Mesothelial cell of epicardium (in vitro differentiated cells): ENCODE results near the gene PRDM2. TPM values are rescaled to one million over a fixed set of nuclear protein-coding genes. Genes with fewer than 3 reads are reported as not detected.

Experiments used
- DNase-seq, 2 experiments: peaks; one replicate each; pipeline ENCODE4 v3.0.0; 2021; ENCODE audit warnings: low spot score in 2 of 2; ENCODE audit not compliant: unreplicated experiment in 2 of 2
- H3K27ac Mint-ChIP-seq: 2 replicates; pipeline ENCODE4 v1.8.0; 2021; ENCODE audit warnings: mixed read lengths
- H3K27me3 Mint-ChIP-seq: 2 replicates; pipeline ENCODE4 v1.8.0; 2021; ENCODE audit warnings: low read depth, mixed read lengths
- H3K36me3 Mint-ChIP-seq: 2 replicates; pipeline ENCODE4 v1.8.0; 2021; ENCODE audit warnings: mixed read lengths
- H3K4me1 Mint-ChIP-seq: 2 replicates; pipeline ENCODE4 v1.8.0; 2021; ENCODE audit warnings: mixed read lengths
- H3K4me3 Mint-ChIP-seq: 2 replicates; pipeline ENCODE4 v1.8.0; 2021; ENCODE audit warnings: mild to moderate bottlenecking, moderate library complexity, mixed read lengths
- H3K9me3 Mint-ChIP-seq: 2 replicates; pipeline ENCODE4 v1.8.0; 2021; ENCODE audit warnings: mixed read lengths
- total RNA-seq: library from RNA; stranded (reverse); gene quantifications from 3 replicates; pipeline ENCODE4 v1.2.1, GENCODE V29; 2021
- TF ChIP-seq, protein P1 (sequence below): fragments of 200-600 bp; sonication (generic); IDR thresholded peaks from one replicate; pipeline ENCODE4 v1.5.0; 2021; ENCODE audit warnings: antibody characterized with exemption; ENCODE audit not compliant: unreplicated experiment

Gene PRDM2
- total RNA-seq, 1 donor from 2014 or later = 61.6 TPM

DNA sequence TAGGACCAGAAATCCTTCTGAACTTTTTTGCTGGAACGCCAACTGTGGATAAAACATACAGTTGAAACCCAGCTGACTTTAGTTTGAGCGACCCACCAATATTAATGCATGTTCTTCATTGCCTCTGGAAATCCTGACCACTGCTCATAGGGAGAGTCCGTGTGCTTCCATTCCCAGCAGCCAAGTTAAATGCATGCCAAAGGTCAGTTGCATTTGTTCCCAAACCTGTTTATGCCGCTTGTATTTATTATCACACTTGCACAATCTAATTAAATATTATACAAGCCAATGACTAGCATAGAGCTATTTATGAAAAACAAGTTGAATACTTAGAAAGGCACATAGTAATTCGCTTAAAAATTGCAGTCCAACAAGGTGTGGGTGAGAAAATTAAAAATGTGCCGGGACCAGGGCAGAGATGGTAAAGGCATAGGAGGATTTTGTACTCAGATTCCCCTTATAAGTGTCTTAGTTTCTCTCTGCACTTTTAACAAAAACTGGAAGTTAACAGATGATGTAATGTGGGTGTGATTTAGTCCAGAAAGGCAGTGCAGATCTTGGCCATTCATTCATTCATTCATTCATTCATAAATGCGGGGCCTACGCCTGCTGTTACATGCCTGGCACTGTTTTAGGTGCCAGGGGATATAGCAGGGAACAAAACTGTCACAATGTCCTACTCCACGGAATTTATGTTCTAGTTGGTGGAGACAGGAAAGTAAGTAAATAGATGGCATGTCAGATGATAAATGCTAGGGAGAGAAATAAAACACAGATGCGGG lies 99.7 kb downstream of the PRDM2 start:
- TF ChIP-seq, protein P1, sequence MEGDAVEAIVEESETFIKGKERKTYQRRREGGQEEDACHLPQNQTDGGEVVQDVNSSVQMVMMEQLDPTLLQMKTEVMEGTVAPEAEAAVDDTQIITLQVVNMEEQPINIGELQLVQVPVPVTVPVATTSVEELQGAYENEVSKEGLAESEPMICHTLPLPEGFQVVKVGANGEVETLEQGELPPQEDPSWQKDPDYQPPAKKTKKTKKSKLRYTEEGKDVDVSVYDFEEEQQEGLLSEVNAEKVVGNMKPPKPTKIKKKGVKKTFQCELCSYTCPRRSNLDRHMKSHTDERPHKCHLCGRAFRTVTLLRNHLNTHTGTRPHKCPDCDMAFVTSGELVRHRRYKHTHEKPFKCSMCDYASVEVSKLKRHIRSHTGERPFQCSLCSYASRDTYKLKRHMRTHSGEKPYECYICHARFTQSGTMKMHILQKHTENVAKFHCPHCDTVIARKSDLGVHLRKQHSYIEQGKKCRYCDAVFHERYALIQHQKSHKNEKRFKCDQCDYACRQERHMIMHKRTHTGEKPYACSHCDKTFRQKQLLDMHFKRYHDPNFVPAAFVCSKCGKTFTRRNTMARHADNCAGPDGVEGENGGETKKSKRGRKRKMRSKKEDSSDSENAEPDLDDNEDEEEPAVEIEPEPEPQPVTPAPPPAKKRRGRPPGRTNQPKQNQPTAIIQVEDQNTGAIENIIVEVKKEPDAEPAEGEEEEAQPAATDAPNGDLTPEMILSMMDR = no peak
- peaks cover 15% of the 10 kb centered on the region for H3K4me1 Mint-ChIP-seq
- peaks cover 7% of the 10 kb centered on the region for H3K36me3 Mint-ChIP-seq
- no peaks in the 10 kb centered on the region for H3K27me3 Mint-ChIP-seq
- H3K9me3 Mint-ChIP-seq = no peaks in the 10 kb centered on the region
- no peak overlapping the region for H3K4me3 Mint-ChIP-seq
- no peak for DNase-seq
- H3K27ac Mint-ChIP-seq = no peak overlapping the region

DNA sequence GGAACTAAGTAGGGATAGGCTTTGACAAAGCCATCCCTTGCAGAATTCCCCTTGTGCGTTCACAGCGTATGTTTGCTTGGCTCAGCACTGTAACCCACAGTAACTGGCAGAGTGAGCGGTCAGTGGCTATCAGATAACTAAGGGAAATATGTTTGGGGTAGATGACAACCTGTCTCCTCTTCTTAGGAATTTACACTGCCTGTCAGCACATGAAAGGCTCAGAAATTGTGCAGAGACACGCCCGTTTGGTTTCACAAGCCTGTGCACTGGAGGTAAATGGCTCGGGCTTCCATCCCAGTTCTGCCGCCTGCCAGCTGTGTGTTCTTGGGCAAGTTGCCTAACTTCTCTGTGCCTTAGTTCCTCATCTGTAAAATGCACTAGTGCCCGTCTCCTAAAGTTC lies 101.2 kb downstream of the PRDM2 start:
- no peak for DNase-seq

DNA sequence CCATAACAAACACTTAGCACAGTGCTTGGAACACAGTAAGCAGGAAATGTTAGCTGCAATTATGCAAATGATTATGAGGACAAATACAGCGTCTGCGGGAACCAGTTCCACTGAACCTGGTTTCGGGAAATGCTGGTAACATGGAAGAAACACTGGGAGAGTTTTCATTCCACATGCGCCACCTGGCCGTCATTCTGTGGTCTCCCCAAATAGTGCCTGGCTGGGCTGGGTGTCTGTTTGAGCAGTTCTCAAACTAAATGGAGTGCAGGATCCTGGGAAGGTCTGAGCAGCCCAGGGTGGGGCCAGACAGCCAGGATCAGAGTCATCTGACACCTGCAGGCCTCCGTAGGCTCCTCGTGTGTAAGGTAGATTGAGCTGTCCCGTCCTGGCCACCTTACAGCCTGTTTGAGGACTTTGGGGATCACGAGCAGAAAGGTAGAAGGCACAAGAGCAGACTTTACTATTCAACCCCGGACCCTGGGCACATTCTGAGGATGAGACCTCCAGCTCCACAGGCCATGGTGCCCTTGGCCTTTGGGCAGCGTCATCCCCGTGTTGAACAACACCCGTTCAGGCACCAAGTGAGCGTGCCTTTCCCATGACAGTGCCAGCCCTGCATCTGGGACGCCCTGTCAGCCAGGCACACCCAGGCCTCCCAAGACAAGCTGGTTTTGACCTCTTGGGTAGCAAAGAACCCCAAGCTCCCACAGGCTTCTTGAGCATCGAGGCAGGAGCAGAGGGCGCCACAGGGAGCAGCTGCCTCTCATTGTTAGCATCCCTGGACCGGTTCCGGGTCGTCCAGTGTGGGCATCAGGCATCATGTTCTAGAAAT lies 101.9 kb downstream of the PRDM2 start:
- Mint-ChIP-seq H3K4me1 (peaks cover 15% of the 10 kb centered on the region), H3K4me3 (no peak overlapping the region), H3K27me3 (no peaks in the 10 kb centered on the region), H3K36me3 (no peaks in the 10 kb centered on the region), H3K27ac (no peak overlapping the region), H3K9me3 (no peaks in the 10 kb centered on the region)
- DNase-seq = no peak
- TF ChIP-seq, protein P1 = no peak

More for the DNA sequence above, 101.2 kb downstream of the PRDM2 start:
- H3K9me3 Mint-ChIP-seq = no peaks in the 10 kb centered on the region
- H3K4me1 Mint-ChIP-seq = peaks cover 15% of the 10 kb centered on the region
- H3K4me3 Mint-ChIP-seq = no peak overlapping the region
- TF ChIP-seq, protein P1 = no peak
- no peaks in the 10 kb centered on the region for H3K27me3 Mint-ChIP-seq
- peaks cover under 1% of the 10 kb centered on the region for H3K36me3 Mint-ChIP-seq
- no peak overlapping the region for H3K27ac Mint-ChIP-seq

DNA sequence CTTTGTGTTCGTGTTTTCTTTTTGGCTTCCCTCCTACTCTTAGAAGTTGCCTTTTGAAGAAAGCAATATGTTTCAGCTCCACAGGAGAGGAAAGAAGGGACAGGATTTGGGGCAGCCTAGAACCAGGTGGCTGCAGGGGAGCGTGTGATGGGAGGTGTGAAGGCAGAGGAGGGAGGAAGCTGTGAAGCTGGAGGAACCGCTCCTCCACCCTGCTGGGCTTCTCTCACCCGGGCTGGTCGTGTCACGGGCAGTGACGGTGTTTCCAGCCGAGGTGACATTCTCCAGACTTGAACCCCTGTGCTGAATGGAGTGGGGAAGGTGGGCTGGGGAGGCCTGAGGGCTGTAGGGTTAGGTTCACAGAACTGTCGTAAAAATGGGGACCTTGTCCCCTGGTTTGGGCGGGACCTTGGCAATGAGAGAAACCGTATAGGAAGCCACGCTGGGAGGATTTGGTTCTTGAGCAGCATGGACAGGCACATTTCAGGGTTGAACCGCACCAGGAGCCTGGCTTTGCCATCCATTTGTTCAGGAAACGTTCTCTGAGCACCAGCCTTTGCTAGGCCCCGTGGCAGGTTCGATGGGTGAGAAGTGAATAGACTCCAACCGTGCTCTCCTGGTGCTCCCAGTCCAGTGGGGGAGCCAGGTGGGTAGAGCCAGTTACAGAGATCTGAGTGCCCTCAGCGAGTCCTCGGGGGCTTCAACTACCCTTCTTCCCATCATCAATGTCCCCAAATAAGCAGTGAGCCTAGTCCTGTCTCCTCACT lies 103.0 kb downstream of the PRDM2 start:
- peaks cover 15% of the 10 kb centered on the region for H3K4me1 Mint-ChIP-seq
- no peak overlapping the region for H3K4me3 Mint-ChIP-seq
- H3K9me3 Mint-ChIP-seq = no peaks in the 10 kb centered on the region
- H3K27ac Mint-ChIP-seq = no peak overlapping the region
- TF ChIP-seq, protein P1 = no peak
- no peaks in the 10 kb centered on the region for H3K27me3 Mint-ChIP-seq
- DNase-seq = no peak
- H3K36me3 Mint-ChIP-seq = no peaks in the 10 kb centered on the region

DNA sequence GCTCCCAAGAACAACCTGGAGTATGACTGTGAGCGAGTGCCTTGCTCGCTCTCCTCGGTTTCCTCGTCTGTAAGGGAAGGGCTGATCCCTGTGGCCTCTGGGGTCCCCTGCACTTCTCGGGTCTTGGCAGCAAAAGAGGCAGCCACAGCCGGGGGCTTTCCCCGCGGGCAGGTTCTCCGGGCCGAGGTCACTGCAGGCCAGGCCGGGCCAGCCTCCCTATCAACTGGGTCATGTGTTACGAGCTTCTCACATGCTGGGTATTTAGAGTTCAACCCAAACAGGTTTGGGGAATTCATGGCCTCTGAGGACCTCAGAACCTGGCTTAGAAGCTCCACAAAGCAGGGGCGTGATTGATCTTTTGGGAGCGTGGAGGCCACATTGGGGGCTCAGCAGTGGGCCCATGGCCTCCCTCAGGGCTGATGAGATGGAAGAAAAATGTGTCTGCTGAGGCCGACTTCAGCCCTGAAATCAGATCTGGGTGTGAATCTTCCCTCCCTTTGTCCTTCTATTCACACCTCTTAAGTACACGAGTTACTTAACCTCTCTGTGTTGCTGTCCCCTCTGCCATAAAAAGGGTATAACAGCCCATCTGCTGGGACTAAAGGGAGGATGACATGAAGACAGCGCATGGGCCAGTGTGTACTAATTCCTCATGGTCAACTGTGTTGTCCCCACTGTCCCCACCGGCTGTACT lies 103.7 kb downstream of the PRDM2 start:
- no peak overlapping the region for H3K4me3 Mint-ChIP-seq
- H3K4me1 Mint-ChIP-seq = peaks cover 15% of the 10 kb centered on the region
- no peak for DNase-seq

More for the DNA sequence above, 103.7 kb downstream of the PRDM2 start:
- H3K9me3 Mint-ChIP-seq = no peaks in the 10 kb centered on the region
- H3K36me3 Mint-ChIP-seq = no peaks in the 10 kb centered on the region
- H3K27me3 Mint-ChIP-seq = no peaks in the 10 kb centered on the region
- TF ChIP-seq, protein P1 = no peak
- H3K27ac Mint-ChIP-seq = no peak overlapping the region
